Progenitor cell of endocrine pancreas (in vitro differentiated cells): Measurements from ENCODE around the gene EEF1A2. TPM values are rescaled to one million over a fixed set of nuclear protein-coding genes. Genes with fewer than 3 reads are reported as not detected.

Experiments used
- DNase-seq: peaks from one replicate; pipeline ENCODE4 v3.0.0; 2021; ENCODE audit warnings: low spot score; ENCODE audit not compliant: unreplicated experiment
- H3K27ac Mint-ChIP-seq: 2 replicates; pipeline ENCODE4 v1.8.0; 2021; ENCODE audit warnings: mild to moderate bottlenecking, moderate library complexity, mixed read lengths
- H3K27me3 Mint-ChIP-seq: 2 replicates; pipeline ENCODE4 v1.8.0; 2021; ENCODE audit warnings: mixed read lengths
- H3K36me3 Mint-ChIP-seq: 2 replicates; pipeline ENCODE4 v1.8.0; 2022; ENCODE audit warnings: mixed read lengths; ENCODE audit not compliant: insufficient read depth
- H3K4me1 Mint-ChIP-seq: 2 replicates; pipeline ENCODE4 v1.8.0; 2021; ENCODE audit warnings: low read depth, mixed read lengths
- H3K4me3 Mint-ChIP-seq: 2 replicates; pipeline ENCODE4 v1.8.0; 2021; ENCODE audit warnings: low read depth, mild to moderate bottlenecking, moderate library complexity, mixed read lengths
- H3K9me3 Mint-ChIP-seq: 2 replicates; pipeline ENCODE4 v1.8.0; 2021; ENCODE audit warnings: low read depth, mixed read lengths
- CTCF ChIP-seq: fragments of 200-600 bp; sonication (generic); IDR thresholded peaks from one replicate; pipeline ENCODE4 v1.5.0; 2021; ENCODE audit warnings: antibody characterized with exemption, mild to moderate bottlenecking; ENCODE audit not compliant: unreplicated experiment
- total RNA-seq: library from RNA; stranded (reverse); gene quantifications from 2 replicates; pipeline ENCODE4 v1.2.1, GENCODE V29; 2021

EEF1A2 gene
- total RNA-seq, 1 donor from 2014 or later: 11.0 TPM

DNA sequence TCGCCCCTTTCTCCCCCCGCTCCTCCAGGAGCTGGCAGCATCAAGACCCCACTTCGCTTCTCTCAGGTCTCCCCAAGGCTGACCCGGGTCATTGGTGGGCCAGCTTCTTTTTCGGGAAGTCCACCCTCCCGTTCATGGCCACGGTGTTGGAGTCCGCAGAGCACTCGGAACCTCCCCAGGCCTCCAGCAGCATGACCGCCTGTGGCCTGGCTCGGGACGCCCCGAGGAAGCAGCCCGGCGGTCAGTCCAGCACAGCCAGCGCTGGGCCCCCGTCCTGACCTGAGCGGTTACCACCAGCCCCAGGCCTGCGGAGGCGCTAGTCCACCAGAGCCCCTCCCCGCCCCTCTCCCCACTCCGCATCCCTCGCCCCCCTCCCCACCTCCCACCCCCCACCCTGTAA, 22.7 kb upstream of the EEF1A2 start:
- Mint-ChIP-seq H3K4me1 (peaks cover 12% of the 10 kb centered on the region), H3K36me3 (peaks cover 15% of the 10 kb centered on the region)

DNA sequence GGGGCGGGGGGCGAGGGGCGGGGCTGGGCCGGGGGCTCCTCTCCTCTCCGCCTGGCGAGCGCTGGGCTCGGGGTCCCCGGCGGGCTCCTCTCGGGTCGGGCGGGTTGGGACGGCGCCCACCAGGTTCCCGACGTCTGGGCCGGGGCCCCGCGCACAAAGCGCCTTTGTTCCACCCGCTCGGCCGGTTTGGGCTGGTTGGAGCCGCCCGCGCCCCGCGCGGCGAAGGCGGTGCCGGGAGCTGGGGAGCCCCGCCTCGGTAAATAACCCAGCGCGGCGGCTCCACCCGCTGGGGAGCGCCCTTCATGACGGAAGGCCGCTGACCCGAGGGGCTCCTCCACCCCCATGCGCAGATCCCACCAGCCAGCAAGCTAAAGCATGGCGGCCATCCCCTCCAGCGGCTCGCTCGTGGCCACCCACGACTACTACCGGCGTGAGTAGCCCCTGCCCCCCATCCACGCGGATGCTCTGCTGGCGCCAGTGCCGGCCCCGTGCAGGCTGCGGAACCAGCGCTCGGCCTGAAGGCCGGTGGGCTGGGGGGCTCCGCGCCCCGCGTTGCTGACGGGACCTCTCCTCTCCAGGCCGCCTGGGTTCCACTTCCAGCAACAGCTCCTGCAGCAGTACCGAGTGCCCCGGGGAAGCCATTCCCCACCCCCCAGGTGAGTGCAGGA, 22.2 kb upstream of the EEF1A2 start:
- Mint-ChIP-seq H3K27ac (peak overlapping the region; percentile 95), H3K4me3 (peak overlapping the region; percentile 92), H3K9me3 (no peaks in the 10 kb centered on the region), H3K36me3 (peaks cover 15% of the 10 kb centered on the region), H3K27me3 (peaks cover 8% of the 10 kb centered on the region), H3K4me1 (peaks cover 12% of the 10 kb centered on the region)
- TF ChIP-seq CTCF: no peak
- peak; percentile 75 for DNase-seq

More for the DNA sequence above, 22.7 kb upstream of the EEF1A2 start:
- TF ChIP-seq CTCF: no peak
- Mint-ChIP-seq H3K27me3 (peaks cover 8% of the 10 kb centered on the region), H3K27ac (peak overlapping the region; percentile 95), H3K4me3 (peak overlapping the region; percentile 92), H3K9me3 (no peaks in the 10 kb centered on the region)
- DNase-seq: peak; percentile 26

GRCh38 chr20:63520504-63520933, 21.6 kb upstream of the EEF1A2 start, which contains the start of gene PPDPF:
TSS of gene PPDPF (plus strand) at chr20:63520765. CDS start at chr20:63521309, 544 bp downstream.
- H3K36me3 Mint-ChIP-seq: peaks cover 15% of the 10 kb centered on the region
- peaks cover 12% of the 10 kb centered on the region for H3K4me1 Mint-ChIP-seq
- peaks cover 11% of the 10 kb centered on the region for H3K27me3 Mint-ChIP-seq
- H3K27ac Mint-ChIP-seq: peak within 1 kb of the TSS; percentile 95
- no peaks in the 10 kb centered on the region for H3K9me3 Mint-ChIP-seq
- TF ChIP-seq CTCF: no peak
- H3K4me3 Mint-ChIP-seq: peak within 1 kb of the TSS; percentile 92
- peak; percentile 83 for DNase-seq

- Mint-ChIP-seq H3K36me3 (peaks cover 15% of the 10 kb centered on the region), H3K9me3 (no peaks in the 10 kb centered on the region), H3K27me3 (peaks cover 11% of the 10 kb centered on the region), H3K27ac (peak overlapping the region; percentile 88), H3K4me1 (peaks cover 12% of the 10 kb centered on the region), H3K4me3 (peak overlapping the region; percentile 69)
- peak; percentile 70 for DNase-seq
- TF ChIP-seq CTCF: peak; percentile 49
These were observed 21.0 kb upstream of the EEF1A2 start for GRCh38 chr20:63519668-63520503.

- peak; percentile 10 for DNase-seq
- Mint-ChIP-seq H3K9me3 (no peaks in the 10 kb centered on the region), H3K4me1 (peaks cover 8% of the 10 kb centered on the region), H3K36me3 (peaks cover 12% of the 10 kb centered on the region), H3K27ac (peak overlapping the region; percentile 88), H3K27me3 (peaks cover 15% of the 10 kb centered on the region), H3K4me3 (peak overlapping the region; percentile 69)
- TF ChIP-seq CTCF: no peak
These were observed 20.2 kb upstream of the EEF1A2 start for GRCh38 chr20:63518946-63519667.
